Astrocyte of the cerebellum (primary cell): ENCODE results near the gene OR2T10.

ENCODE experiments used
- DNase-seq: peaks from one replicate; pipeline ENCODE4 v3.0.0-alpha.2; 2011; ENCODE audit warnings: low read depth
- H3K4me3 ChIP-seq: 2 replicates; pipeline ENCODE4 v1.5.1; 2011; ENCODE audit warnings: mild to moderate bottlenecking, low read depth, low read length, moderate library complexity
- CTCF ChIP-seq: IDR thresholded peaks from 2 replicates; pipeline ENCODE4 v1.5.1; 2012; ENCODE audit warnings: low read length, low read depth, moderate library complexity, mild to moderate bottlenecking; ENCODE audit errors: missing control alignments
- in situ Hi-C: cut with HindIII; loops from 2 replicates; pipeline ENCODE4 v1.10.0; 2017; ENCODE audit warnings: low sequenced_read_pairs

The OR2T10 gene

DNA sequence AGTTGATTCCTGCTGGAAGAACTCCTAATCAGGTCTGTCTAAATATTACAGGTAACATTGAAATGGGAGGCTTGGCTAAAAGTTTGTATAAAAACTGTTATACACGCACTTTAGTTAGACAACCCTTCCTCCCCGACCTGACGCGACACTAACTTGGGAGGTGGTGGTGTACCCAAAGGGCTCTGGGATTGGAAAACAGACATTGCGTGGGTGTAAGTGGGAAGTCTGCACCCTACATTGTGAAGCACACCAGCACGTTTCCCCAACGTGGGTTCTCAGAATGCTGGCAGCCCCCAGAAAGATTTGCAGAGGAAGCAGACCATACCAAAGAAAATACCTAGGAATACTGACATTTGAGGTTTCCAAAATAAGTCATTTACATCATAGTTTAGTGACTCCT lies 20.6 kb upstream of the OR2T10 start:
- no peak for DNase-seq
- TF ChIP-seq CTCF: no peak
- in situ Hi-C loops: no loop called here
- no peak overlapping the region for H3K4me3 ChIP-seq

GRCh38 chr1:248613742-248614141 lies 16.2 kb upstream of the OR2T10 start:
- no peak overlapping the region for H3K4me3 ChIP-seq
- DNase-seq: no peak
- no peak for TF ChIP-seq CTCF
- in situ Hi-C loops: no loop called here

DNA sequence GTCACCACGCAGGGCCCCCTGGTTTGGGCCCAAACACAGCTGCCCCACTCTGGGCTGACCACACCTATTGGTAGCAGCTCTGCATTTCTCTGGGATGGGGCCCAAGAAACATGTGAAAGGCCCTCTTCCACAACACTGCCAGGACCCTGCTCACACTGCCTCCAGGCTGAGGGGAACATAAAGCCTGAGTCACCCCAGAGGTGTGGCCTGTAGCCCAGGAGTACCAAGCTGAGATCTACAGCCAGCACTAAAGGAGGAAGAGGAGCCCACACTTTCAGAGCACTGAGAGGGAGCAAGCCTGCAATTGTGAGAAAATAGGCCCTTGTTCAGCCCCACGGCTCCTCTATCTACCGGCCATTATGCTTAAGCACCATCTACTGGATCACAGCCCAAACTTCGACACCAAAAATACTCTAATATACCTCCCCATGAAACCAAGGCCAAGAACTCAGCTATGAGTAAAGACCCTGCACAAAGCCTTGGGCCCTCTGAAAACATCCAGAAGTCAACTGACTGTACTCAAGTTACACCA lies 14.4 kb upstream of the OR2T10 start:
- no peak for TF ChIP-seq CTCF
- DNase-seq: no peak
- in situ Hi-C loops: no loop called here

DNA sequence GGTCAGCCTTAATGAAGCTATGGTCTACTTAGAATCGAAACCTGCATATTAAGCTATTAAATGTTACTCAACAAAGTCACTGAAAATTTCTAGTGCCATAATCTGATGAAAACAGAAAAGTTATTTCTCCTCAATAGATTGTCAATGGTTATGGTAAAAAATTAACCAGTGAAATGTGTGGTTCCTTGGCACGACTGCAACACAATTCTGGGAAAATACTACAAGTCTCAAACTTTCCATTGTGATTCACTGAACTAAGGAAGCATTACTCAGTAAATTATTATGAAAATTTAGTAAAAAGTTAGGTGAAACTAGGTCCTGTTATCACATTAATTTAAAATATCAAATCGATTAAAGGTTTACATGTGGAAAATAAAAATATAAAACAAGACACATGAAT lies 12.8 kb upstream of the OR2T10 start:
- no peak for DNase-seq
- in situ Hi-C loops: no loop called here
- H3K4me3 ChIP-seq: no peak overlapping the region
- no peak for TF ChIP-seq CTCF

More for the DNA sequence above, 14.4 kb upstream of the OR2T10 start:
- no peak overlapping the region for H3K4me3 ChIP-seq

- no peak for TF ChIP-seq CTCF
- no peak for DNase-seq
- no peak overlapping the region for H3K4me3 ChIP-seq
- in situ Hi-C loops: no loop called here
Measured at GRCh38 chr1:248599396-248599795, 1.9 kb upstream of the OR2T10 start.

DNA sequence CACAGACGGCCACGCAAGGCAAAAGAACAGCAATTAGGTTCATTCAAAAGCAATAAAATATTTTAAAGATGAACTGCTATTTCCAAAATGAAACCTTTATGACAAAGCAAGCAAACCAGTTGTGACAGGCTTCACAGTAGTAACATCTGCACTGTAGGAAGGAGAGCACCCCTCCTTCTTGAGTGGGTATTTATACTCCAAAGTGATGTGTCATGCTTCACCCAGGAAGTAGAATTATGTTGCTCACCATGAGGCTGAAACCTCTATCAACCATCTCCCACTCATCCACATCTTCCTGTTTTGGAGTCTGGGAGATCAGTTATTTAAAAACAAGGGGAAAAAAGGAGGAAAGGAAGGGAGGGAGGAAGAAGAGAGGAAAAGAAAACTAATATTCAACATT lies 885 bp downstream of the OR2T10 start:
- in situ Hi-C loops: no loop called here
- TF ChIP-seq CTCF: no peak
- H3K4me3 ChIP-seq: no peak overlapping the region
- DNase-seq: no peak

GRCh38 chr1:248593226-248593625 lies 4.3 kb downstream of the OR2T10 start:
- no peak for TF ChIP-seq CTCF
- in situ Hi-C loops: no loop called here
- DNase-seq: no peak
- H3K4me3 ChIP-seq: no peak overlapping the region
